IMR-90 (cell line): ENCODE measurements around the gene B4GALT5. TPM values are rescaled to one million over a fixed set of nuclear protein-coding genes. Genes with fewer than 3 reads are reported as not detected.
"Not testable (repeated sequence)": the region's sequence is repeated elsewhere in the genome, so short reads cannot be mapped to it uniquely, and the experiment has no call there.

Source experiments
- ATAC-seq: fragments of 200-7000 bp; cut with Tn5 transposase; 2 replicates; pipeline ENCODE4 v1.9.1; 2020; ENCODE audit warnings: low read depth, mild to moderate bottlenecking, moderate library complexity
- BruUV-seq: library from RNA; stranded (reverse); fragments of 400-500 nt; replicated peaks from 2 replicates; lab custom pipeline; 2021; lab: Mats Ljungman, UMichigan
- CTCF ChIA-PET: fragments of 300-600 bp; formaldehyde crosslinking; extraction: SDS; loops from one replicate; lab custom pipeline; 2021; ENCODE audit warnings: antibody characterized with exemption; lab: Yijun Ruan, JAX
- POLR2A ChIA-PET: fragments of 300-600 bp; sonication (Branson Sonifier 250); formaldehyde crosslinking; loops from one replicate; lab custom pipeline; 2022; ENCODE audit warnings: antibody characterized with exemption; ENCODE audit not compliant: unreplicated experiment; lab: Charles Lee
- DNase-seq: peaks from one replicate; pipeline ENCODE4 v3.0.0; 2013
- H2AFZ ChIP-seq: replicated peaks from 2 replicates; pipeline ENCODE3; 2013; ENCODE audit warnings: low read length, mild to moderate bottlenecking; ENCODE audit not compliant: poor library complexity
- H2AK5ac ChIP-seq: 2 replicates; pipeline ENCODE4 v1.6.1; 2013; ENCODE audit warnings: low read depth, low read length, inconsistent platforms
- H2AK9ac ChIP-seq: replicated peaks from 2 replicates; pipeline ENCODE3; 2013; ENCODE audit warnings: mild to moderate bottlenecking, low read depth, low read length, moderate library complexity; ENCODE audit not compliant: poor library complexity
- H2BK120ac ChIP-seq: 2 replicates; pipeline ENCODE4 v1.6.1; 2013; ENCODE audit warnings: low read depth, low read length, inconsistent platforms
- H2BK15ac ChIP-seq: 3 replicates; pipeline ENCODE4 v1.6.1; 2013; ENCODE audit warnings: low read depth, low read length, inconsistent platforms
- H2BK20ac ChIP-seq: 2 replicates; pipeline ENCODE4 v1.6.1; 2013; ENCODE audit warnings: low read depth, mild to moderate bottlenecking, inconsistent platforms, low read length, moderate library complexity
- H2BK5ac ChIP-seq: 2 replicates; pipeline ENCODE4 v1.6.1; 2013; ENCODE audit warnings: mild to moderate bottlenecking, low read depth, low read length, inconsistent platforms; ENCODE audit not compliant: poor library complexity, severe bottlenecking
- H3K14ac ChIP-seq: replicated peaks from 2 replicates; pipeline ENCODE4 v1.6.1; 2013; ENCODE audit warnings: low read depth, low read length, inconsistent platforms
- H3K18ac ChIP-seq: 2 replicates; pipeline ENCODE4 v1.6.1; 2013; ENCODE audit warnings: low read depth, low read length, control low read depth
- H3K23ac ChIP-seq: 2 replicates; pipeline ENCODE4 v1.6.1; 2013; ENCODE audit warnings: low read depth, low read length, inconsistent platforms
- H3K27ac ChIP-seq: 2 replicates; pipeline ENCODE4 v1.5.1; 2013; ENCODE audit warnings: mild to moderate bottlenecking, control low read depth, low read length; ENCODE audit not compliant: insufficient read depth
- H3K27me3 ChIP-seq: 2 replicates; pipeline ENCODE4 v1.6.1; 2013; ENCODE audit warnings: low read length; ENCODE audit not compliant: control insufficient read depth, insufficient read depth
- H3K36me3 ChIP-seq: 2 replicates; pipeline ENCODE4 v1.6.1; 2013; ENCODE audit warnings: low read length, mixed read lengths; ENCODE audit not compliant: control insufficient read depth, insufficient read depth
- H3K4ac ChIP-seq: 2 replicates; pipeline ENCODE4 v1.6.1; 2013; ENCODE audit warnings: low read depth, low read length, inconsistent platforms
- H3K4me1 ChIP-seq: 2 replicates; pipeline ENCODE4 v1.6.1; 2013; ENCODE audit warnings: low read length, mixed read lengths; ENCODE audit not compliant: control insufficient read depth, insufficient read depth
- H3K4me2 ChIP-seq: 2 replicates; pipeline ENCODE4 v1.6.1; 2013; ENCODE audit warnings: low read depth, mild to moderate bottlenecking, control low read depth, low read length, moderate library complexity
- H3K4me3 ChIP-seq: 2 replicates; pipeline ENCODE4 v1.5.1; 2013; ENCODE audit warnings: low read depth, mild to moderate bottlenecking, control low read depth, low read length, moderate library complexity; ENCODE audit not compliant: insufficient read depth
- H3K56ac ChIP-seq: 2 replicates; pipeline ENCODE4 v1.6.1; 2013; ENCODE audit warnings: low read length, inconsistent platforms; ENCODE audit not compliant: insufficient read depth; ENCODE audit errors: extremely low read depth
- H3K79me1 ChIP-seq, 2 experiments: 2 replicates each; pipeline ENCODE4 v1.6.1; 2013; ENCODE audit warnings: low read length in 2 of 2, inconsistent platforms in 1 of 2, low read depth in 1 of 2
- H3K9ac ChIP-seq: 2 replicates; pipeline ENCODE4 v1.6.1; 2013; ENCODE audit warnings: low read depth, low read length, control low read depth
- H3K9me1 ChIP-seq: 2 replicates; pipeline ENCODE4 v1.6.1; 2013; ENCODE audit warnings: low read length, inconsistent platforms; ENCODE audit not compliant: insufficient read depth
- H3K9me3 ChIP-seq: 2 replicates; pipeline ENCODE4 v1.6.1; 2013; ENCODE audit warnings: low read length; ENCODE audit not compliant: control insufficient read depth, insufficient read depth
- H4K20me1 ChIP-seq: 2 replicates; pipeline ENCODE4 v1.6.1; 2013; ENCODE audit warnings: low read length, inconsistent platforms; ENCODE audit not compliant: insufficient read depth
- H4K5ac ChIP-seq: 2 replicates; pipeline ENCODE4 v1.6.1; 2013; ENCODE audit warnings: mild to moderate bottlenecking, low read depth, low read length, control low read depth
- H4K8ac ChIP-seq, 2 experiments: 2 replicates each; pipeline ENCODE4 v1.6.1; 2013; ENCODE audit warnings: low read depth in 2 of 2, low read length in 2 of 2, control low read depth in 1 of 2, inconsistent platforms in 1 of 2
- H4K91ac ChIP-seq: 2 replicates; pipeline ENCODE4 v1.6.1; 2013; ENCODE audit warnings: low read depth, low read length, inconsistent platforms; ENCODE audit not compliant: insufficient read depth
- WGBS, 2 experiments: methylation state at CpG; one replicate each; pipeline versions ENCODE4 v1.1.5 to v1.1.7; 2013; ENCODE audit warnings: missing lambda C conversion rate in 2 of 2; ENCODE audit not compliant: insufficient read length in 1 of 2; ENCODE audit errors: extremely low coverage in 2 of 2; 5-methylcytosine and 5-hydroxymethylcytosine counted together
- dilution Hi-C: fragments of 300-500 bp; cut with HindIII; formaldehyde crosslinking; loops from one replicate; pipeline ENCODE4 v1.14.3; 2018; ENCODE audit warnings: low sequenced_read_pairs; ENCODE audit not compliant: unreplicated experiment
- in situ Hi-C: fragments of 300-500 bp; cut with MboI; formaldehyde crosslinking; loops from 3 replicates; pipeline ENCODE4 v1.14.3; 2019; ENCODE audit warnings: low sequenced_read_pairs, inconsistent platforms, mixed read lengths
- intact Hi-C: fragments of 100-400 bp; cut with micrococcal nuclease; formaldehyde crosslinking; loops from 2 replicates; pipeline ENCODE4 v1.10.0; 2022
- polyA plus RNA-seq, 3 experiments: library from polyadenylated mRNA; depleted of rRNA; stranded (reverse); fragments of >200 nt; gene quantifications; 2 replicates each; pipeline ENCODE4 v1.2.3, GENCODE V29; 2012; ENCODE audit warnings: low replicate concordance in 1 of 3
- total RNA-seq: library from RNA; depleted of rRNA; stranded (reverse); fragments of >200 nt; gene quantifications from 2 replicates; pipeline ENCODE4 v1.2.3, GENCODE V29; 2012

Gene B4GALT5
- total and polyA plus RNA-seq, 2 of the 4 experiments (the other 2 are of a cell fraction), result 11.3 to 20.4 TPM

- H3K23ac ChIP-seq, H3K36me3 ChIP-seq, CTCF ChIA-PET, H3K4me2 ChIP-seq, H3K18ac ChIP-seq, H3K9me1 ChIP-seq, H4K8ac ChIP-seq, H2BK5ac ChIP-seq, H3K4ac ChIP-seq, H3K4me1 ChIP-seq, H2BK20ac ChIP-seq, H3K56ac ChIP-seq, H4K91ac ChIP-seq, H4K5ac ChIP-seq, H3K4me3 ChIP-seq, intact Hi-C loops, H2BK120ac ChIP-seq, in situ Hi-C loops, H2AFZ ChIP-seq, H3K27me3 ChIP-seq, dilution Hi-C loops, H3K14ac ChIP-seq, H3K9ac ChIP-seq, POLR2A ChIA-PET, H2AK9ac ChIP-seq, H2BK15ac ChIP-seq, DNase-seq, ATAC-seq, H3K9me3 ChIP-seq, BruUV-seq, H3K27ac ChIP-seq, H2AK5ac ChIP-seq: not testable (repeated sequence)
- H3K79me1 ChIP-seq, result peaks cover 33 to 71% of the 10 kb centered on the region in 2 experiments
- peaks cover 72% of the 10 kb centered on the region for H4K20me1 ChIP-seq
- no CpG with 5 or more reads among the region's 2 CpGs for WGBS, 2 experiments
Measured at GRCh38 chr20:49668878-49669195, 44.8 kb downstream of the B4GALT5 start.
